SU-DHL-6 (cell line): Measurements from ENCODE around the gene VWC2L.

Experiments
- H2AFZ ChIP-seq: fragments of 200-600 bp; sonication (generic); 2 replicates; pipeline ENCODE4 v1.6.1; 2014; ENCODE audit warnings: low read depth, mild to moderate bottlenecking, moderate library complexity, mixed read lengths, antibody characterized with exemption, low read length; ENCODE audit not compliant: severe bottlenecking
- H3F3A ChIP-seq: fragments of 200-600 bp; shearing (Covaris generic); 2 replicates; pipeline ENCODE4 v1.6.0; 2016; ENCODE audit warnings: antibody characterized with exemption, mild to moderate bottlenecking; ENCODE audit not compliant: insufficient read depth
- H3K27ac ChIP-seq: fragments of 200-600 bp; sonication (generic); 2 replicates; pipeline ENCODE4 v1.5.1; 2016; ENCODE audit warnings: low read depth, mild to moderate bottlenecking, low read length, moderate library complexity, mixed read lengths
- H3K27me3 ChIP-seq: fragments of 200-600 bp; sonication (generic), shearing (Covaris generic); 2 replicates; pipeline ENCODE4 v1.6.0; 2014; ENCODE audit warnings: mild to moderate bottlenecking, low read length
- H3K36me3 ChIP-seq: fragments of 200-600 bp; sonication (generic); 2 replicates; pipeline ENCODE4 v1.6.1; 2014; ENCODE audit warnings: mild to moderate bottlenecking, low read length, mixed read lengths
- H3K4me2 ChIP-seq: fragments of 300-600, 200-600 bp; shearing (Covaris generic), sonication (generic); 2 replicates; pipeline ENCODE4 v1.6.0; 2014; ENCODE audit warnings: low read length, low read depth, mild to moderate bottlenecking; ENCODE audit not compliant: poor library complexity, severe bottlenecking
- H3K4me3 ChIP-seq: fragments of 200-600 bp; sonication (generic); 2 replicates; pipeline ENCODE4 v1.5.1; 2014; ENCODE audit warnings: antibody characterized with exemption, low read length, mild to moderate bottlenecking, mixed read lengths; ENCODE audit not compliant: insufficient read depth, poor library complexity, severe bottlenecking
- H3K79me2 ChIP-seq: fragments of 200-600 bp; sonication (generic); 2 replicates; pipeline ENCODE4 v1.6.1; 2014; ENCODE audit warnings: mild to moderate bottlenecking, low read length, moderate library complexity; ENCODE audit not compliant: insufficient read depth
- H3K9ac ChIP-seq: fragments of 200-600 bp; sonication (generic); 2 replicates; pipeline ENCODE4 v1.7.0; 2014; ENCODE audit warnings: mild to moderate bottlenecking, low read length
- H3K9me2 ChIP-seq: fragments of 200-600 bp; sonication (generic); replicated peaks from 2 replicates; pipeline ENCODE4 v1.6.1; 2014; ENCODE audit warnings: low read length; ENCODE audit not compliant: insufficient read depth
- H3K9me3 ChIP-seq: fragments of 200-600 bp; sonication (generic); 2 replicates; pipeline ENCODE4 v1.6.1; 2014; ENCODE audit warnings: low read length, mixed read lengths; ENCODE audit not compliant: insufficient read depth
- H4K20me1 ChIP-seq: fragments of 200-600 bp; sonication (generic); 2 replicates; pipeline ENCODE4 v1.6.1; 2014; ENCODE audit warnings: low read depth, mild to moderate bottlenecking, antibody characterized with exemption, low read length, moderate library complexity, mixed read lengths
- CTCF ChIP-seq: fragments of 200-600 bp; sonication (generic); IDR thresholded peaks from one replicate; pipeline ENCODE4 v1.5.1; 2017; ENCODE audit warnings: antibody characterized with exemption, mild to moderate bottlenecking, low read length, moderate library complexity; ENCODE audit not compliant: insufficient read depth, poor library complexity, severe bottlenecking
- EZH2phosphoT487 ChIP-seq: fragments of 200-600 bp; sonication (generic), shearing (Covaris generic); conservative IDR thresholded peaks from 2 replicates; pipeline ENCODE4 v1.6.1; 2018; ENCODE audit warnings: mild to moderate bottlenecking, antibody characterized with exemption, low read length, moderate library complexity, mixed read lengths

The VWC2L gene

DNA sequence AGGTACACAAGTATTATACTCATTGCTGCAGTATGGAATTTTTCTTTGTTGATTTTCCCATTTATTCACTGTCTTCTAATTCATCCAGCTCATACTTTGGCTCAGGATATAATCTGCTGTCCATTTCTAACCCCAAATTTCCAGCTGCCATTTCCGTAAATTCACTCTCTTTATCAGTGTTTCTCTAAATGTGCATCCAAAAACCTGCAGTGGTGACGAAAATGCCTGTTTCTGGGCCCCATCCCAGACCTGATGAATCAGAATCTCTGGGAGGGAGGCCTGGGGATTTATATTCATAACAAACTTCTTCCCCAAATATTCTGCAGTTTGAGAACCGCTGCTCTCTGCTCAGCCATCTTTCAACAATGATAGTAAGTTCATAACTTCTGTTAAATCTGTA is 86.6 kb downstream of the VWC2L start:
- Histone ChIP-seq H3K9me3 (no peaks in the 10 kb centered on the region), H4K20me1 (no peaks in the 10 kb centered on the region), H3K36me3 (no peaks in the 10 kb centered on the region), H3K4me2 (no peak overlapping the region), H3K27ac (no peak overlapping the region), H3F3A (no peaks in the 10 kb centered on the region), H3K4me3 (no peak overlapping the region), H3K9me2 (no peaks in the 10 kb centered on the region), H3K9ac (no peak overlapping the region), H3K27me3 (no peaks in the 10 kb centered on the region), H2AFZ (no peak overlapping the region), H3K79me2 (no peaks in the 10 kb centered on the region)
- TF ChIP-seq CTCF (no peak), EZH2phosphoT487 (no peak)

GRCh38 chr2:214503568-214503967 is 92.7 kb downstream of the VWC2L start:
- Histone ChIP-seq H4K20me1 (no peaks in the 10 kb centered on the region), H3K27ac (no peak overlapping the region), H3K4me2 (no peak overlapping the region)

GRCh38 chr2:214504599-214505376 is 93.9 kb downstream of the VWC2L start:
- H3F3A ChIP-seq = no peaks in the 10 kb centered on the region
- H3K4me2 ChIP-seq = no peak overlapping the region
- TF ChIP-seq CTCF (no peak), EZH2phosphoT487 (no peak)
- no peak overlapping the region for H3K27ac ChIP-seq
- no peaks in the 10 kb centered on the region for H3K36me3 ChIP-seq
- no peak overlapping the region for H2AFZ ChIP-seq
- H3K27me3 ChIP-seq = no peaks in the 10 kb centered on the region
- H3K4me3 ChIP-seq = no peak overlapping the region
- H3K9me3 ChIP-seq = no peaks in the 10 kb centered on the region
- H3K79me2 ChIP-seq = no peaks in the 10 kb centered on the region
- no peak overlapping the region for H3K9ac ChIP-seq
- H4K20me1 ChIP-seq = no peaks in the 10 kb centered on the region
- H3K9me2 ChIP-seq = no peaks in the 10 kb centered on the region

More at GRCh38 chr2:214503568-214503967, 92.7 kb downstream of the VWC2L start:
- Histone ChIP-seq H3K79me2 (no peaks in the 10 kb centered on the region), H3K9me3 (no peaks in the 10 kb centered on the region), H3K9me2 (no peaks in the 10 kb centered on the region), H2AFZ (no peak overlapping the region), H3K27me3 (no peaks in the 10 kb centered on the region), H3K36me3 (no peaks in the 10 kb centered on the region), H3K4me3 (no peak overlapping the region), H3F3A (no peaks in the 10 kb centered on the region), H3K9ac (no peak overlapping the region)
- no peak for TF ChIP-seq CTCF
- TF ChIP-seq EZH2phosphoT487 = no peak
